GM12872 (cell line): Measurements from ENCODE around the gene RGS1.

Experiments
- TF ChIP-seq, protein P1 (sequence below): IDR thresholded peaks from 3 replicates; pipeline ENCODE4 v1.5.1; 2011; ENCODE audit warnings: low read depth, mild to moderate bottlenecking, low read length, moderate library complexity; ENCODE audit not compliant: insufficient read depth

Gene RGS1

GRCh38 chr1:192535916-192536664, 39.5 kb upstream of the RGS1 start:
- TF ChIP-seq, protein P1, sequence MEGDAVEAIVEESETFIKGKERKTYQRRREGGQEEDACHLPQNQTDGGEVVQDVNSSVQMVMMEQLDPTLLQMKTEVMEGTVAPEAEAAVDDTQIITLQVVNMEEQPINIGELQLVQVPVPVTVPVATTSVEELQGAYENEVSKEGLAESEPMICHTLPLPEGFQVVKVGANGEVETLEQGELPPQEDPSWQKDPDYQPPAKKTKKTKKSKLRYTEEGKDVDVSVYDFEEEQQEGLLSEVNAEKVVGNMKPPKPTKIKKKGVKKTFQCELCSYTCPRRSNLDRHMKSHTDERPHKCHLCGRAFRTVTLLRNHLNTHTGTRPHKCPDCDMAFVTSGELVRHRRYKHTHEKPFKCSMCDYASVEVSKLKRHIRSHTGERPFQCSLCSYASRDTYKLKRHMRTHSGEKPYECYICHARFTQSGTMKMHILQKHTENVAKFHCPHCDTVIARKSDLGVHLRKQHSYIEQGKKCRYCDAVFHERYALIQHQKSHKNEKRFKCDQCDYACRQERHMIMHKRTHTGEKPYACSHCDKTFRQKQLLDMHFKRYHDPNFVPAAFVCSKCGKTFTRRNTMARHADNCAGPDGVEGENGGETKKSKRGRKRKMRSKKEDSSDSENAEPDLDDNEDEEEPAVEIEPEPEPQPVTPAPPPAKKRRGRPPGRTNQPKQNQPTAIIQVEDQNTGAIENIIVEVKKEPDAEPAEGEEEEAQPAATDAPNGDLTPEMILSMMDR = no peak

- TF ChIP-seq, protein P1 = no peak
Measured at GRCh38 chr1:192538407-192539296, 36.9 kb upstream of the RGS1 start.

DNA sequence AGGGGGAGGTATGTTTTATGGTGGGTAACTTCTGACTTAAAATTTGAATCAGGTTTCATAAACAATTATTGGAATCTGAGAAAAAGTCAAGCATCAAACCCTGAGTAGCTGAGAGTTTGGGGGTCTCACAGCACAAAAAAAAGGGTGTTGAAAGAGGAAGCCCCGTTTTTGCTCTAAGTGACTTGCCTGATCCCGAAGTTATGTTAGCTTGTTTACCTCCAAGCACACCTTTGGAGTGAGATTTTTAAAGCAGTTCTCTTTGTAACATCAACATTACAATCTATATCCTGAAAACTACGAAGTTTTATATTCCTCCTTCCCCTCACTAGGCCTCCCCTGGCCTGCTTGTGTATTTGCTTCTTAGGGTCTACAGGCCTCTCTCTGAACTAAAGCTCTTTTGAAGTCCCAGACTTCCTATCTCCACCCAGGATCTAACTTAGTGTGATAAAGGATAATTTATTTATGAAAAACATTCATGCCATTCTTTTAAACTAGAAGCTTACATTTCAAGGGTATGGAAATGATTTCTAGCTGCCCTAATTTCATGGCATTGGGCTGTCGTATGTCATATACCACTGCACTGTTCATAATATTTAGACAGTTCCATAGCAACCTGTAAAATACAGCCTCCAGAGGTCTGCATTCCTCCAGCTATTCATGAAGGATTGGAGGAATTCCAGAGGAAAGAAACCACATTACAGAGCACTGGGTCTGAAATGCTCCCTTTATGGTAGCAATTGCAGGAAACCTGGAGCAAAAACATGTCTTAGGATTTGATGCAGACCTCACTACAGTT, 36.1 kb upstream of the RGS1 start:
- TF ChIP-seq, protein P1 = no peak

GRCh38 chr1:192543445-192543844, 32.1 kb upstream of the RGS1 start:
- TF ChIP-seq, protein P1 = no peak

GRCh38 chr1:192545896-192546521, 29.6 kb upstream of the RGS1 start:
- TF ChIP-seq, protein P1 = peak; percentile 51; the same call in 2 of the 3 replicates

DNA sequence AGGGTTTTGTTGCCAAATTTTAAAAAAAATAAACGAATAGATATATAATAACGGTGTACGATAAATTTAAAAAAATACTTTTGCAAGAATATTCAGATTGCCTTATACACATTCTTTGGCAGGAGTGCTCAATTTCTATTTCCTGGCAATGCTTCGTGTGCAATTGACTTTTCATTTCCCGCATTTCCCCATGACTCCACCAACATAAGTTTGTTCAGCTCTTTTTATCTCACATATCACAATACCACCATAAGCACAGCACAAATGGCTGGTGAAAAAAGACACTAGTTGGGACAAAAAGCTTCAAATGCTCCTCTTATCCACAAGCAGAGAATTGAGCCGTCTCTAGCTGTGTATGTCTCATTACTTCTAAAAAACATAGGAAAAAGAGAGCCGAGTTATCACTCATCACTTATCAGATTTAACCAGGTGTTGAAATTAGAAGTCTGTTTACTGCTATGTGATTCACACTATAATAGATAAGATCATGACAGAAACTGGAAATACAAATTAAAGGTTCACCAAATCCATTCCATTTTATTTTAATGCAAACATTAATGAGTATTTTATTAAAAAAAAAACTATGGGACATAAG, 28.9 kb upstream of the RGS1 start:
- TF ChIP-seq, protein P1 = no peak
